GM12892 (cell line): ENCODE measurements around the gene NAP1L4.

Experiments used
- POLR2A ChIP-seq: IDR thresholded peaks from 2 replicates; pipeline ENCODE4 v1.6.1; 2011; ENCODE audit warnings: low read depth, low read length, control low read depth
- POLR2AphosphoS5 ChIP-seq: IDR thresholded peaks from 2 replicates; pipeline ENCODE4 v1.6.1; 2011; ENCODE audit warnings: low read depth, low read length, control low read depth
- TAF1 ChIP-seq: IDR thresholded peaks from 2 replicates; pipeline ENCODE4 v1.6.1; 2011; ENCODE audit warnings: low read depth, mild to moderate bottlenecking, control low read depth, low read length, borderline replicate concordance

DNA sequence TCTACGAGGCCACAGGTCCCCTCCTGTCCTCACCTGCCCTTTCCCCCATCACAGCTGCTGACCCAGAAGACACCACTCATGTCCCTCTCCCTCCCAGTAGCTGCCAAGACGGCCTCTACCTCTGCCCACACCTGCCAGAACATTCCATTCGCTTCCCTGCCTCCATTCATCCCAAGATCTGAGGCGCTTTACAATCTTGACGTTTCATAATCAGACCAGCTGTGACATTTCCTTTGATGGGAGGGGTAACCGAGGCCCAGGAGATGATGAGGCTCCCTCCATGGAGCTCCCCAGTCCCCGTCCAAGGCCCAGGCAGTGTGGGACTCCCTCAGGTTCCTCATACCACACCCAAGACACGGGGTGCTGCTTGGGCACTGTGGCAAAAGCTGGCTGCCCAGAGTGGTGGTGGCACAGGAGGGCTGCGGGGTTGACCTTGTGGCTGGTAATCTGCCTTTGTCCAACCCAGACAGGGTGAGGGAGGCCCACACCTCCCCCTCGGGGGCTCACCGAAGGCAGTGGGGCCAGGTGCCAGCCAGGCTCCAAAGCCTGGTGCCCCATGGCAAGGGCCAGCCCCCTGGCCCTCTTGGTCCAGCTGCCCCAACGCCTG is 80.2 kb downstream of the NAP1L4 start:
- TF ChIP-seq POLR2AphosphoS5 (no peak), POLR2A (no peak), TAF1 (no peak)
